Stimulated activated CD8-positive, alpha-beta memory T cell treated with anti-CD3 and anti-CD28 coated beads, Interleukin-12 subunit alpha, Interleukin-12 subunit beta, amount 100 ng/mL, for 24 hours (primary cell): ENCODE measurements around the gene SDR39U1.

Source experiments
- DNase-seq: peaks from one replicate; pipeline ENCODE4 v3.0.0-alpha.2; 2020; ENCODE audit errors: extremely low read depth

Gene SDR39U1

DNA sequence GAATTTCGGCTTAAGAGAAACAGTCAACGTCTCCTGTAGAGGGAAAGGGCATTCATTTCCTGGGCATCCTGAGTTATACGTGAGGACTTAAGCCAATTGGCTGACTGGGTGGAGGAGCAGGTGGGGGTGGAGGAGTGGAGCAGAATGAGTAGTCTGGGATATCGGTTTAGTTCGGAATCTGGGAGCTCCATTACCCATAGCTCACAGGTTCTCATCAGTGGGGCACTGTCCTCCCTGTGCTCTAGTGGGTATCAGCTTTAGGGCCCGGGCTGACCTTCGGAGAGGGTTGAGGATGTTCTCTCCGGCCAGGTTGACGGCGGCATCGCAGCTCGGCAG, 704 bp downstream of the SDR39U1 start:
- no peak for DNase-seq

DNA sequence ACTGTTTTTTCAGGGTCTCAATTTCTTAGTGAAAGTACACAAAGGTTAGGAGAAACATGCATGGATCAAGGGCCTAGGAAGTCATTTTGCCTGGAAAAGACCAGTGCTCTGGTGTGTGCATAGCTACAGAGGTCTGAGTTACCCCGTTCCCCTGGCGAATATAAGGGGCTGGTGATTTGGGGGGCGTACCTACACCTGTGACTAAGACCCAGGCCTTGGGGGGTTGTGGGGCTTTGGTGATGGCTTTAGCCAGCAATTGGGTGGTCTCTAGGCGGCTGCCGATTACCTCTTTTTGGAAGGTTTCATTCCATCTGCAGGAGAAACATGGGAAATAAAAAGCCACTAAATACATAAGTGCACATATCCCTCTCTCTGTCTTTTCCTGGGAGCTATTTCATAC, 1.1 kb downstream of the SDR39U1 start:
- no peak for DNase-seq

DNA sequence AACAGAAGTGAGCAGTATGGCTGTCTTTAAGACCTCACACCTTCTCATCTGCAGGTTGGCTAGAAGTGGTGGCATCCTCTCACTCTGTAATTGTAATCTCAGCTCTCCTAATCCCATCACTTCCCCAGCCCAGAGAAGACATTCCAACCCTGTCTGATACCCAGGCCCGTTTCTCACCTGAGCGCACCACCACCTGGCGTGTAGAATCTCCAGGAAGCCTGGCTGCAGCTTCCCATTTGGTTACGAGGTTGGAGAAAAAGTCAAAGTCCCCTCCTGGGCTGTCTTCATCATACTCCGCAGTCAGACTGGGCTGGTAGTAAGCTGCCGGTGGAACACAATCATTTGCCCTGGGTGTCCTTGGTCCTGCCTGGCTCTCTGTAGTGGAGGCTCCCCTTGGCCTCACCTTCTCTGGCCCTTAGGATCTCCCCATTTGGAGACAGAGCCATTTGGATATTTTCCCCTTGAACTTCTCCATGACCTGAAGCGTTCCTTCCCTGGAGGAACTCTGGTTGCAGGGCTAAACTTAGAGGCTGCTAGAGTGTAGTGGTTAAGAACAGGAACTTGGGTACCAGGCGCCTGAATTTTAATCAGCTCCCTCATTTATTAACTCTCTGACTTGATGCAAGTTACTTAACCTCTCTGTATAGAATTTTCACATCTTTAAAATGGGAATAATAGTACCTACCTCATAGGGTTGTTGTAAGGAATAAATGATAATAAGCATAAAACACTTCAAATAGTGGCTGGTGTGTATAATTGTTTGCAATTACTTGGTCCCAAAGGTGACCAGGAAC, 1.8 kb downstream of the SDR39U1 start:
- no peak for DNase-seq

DNA sequence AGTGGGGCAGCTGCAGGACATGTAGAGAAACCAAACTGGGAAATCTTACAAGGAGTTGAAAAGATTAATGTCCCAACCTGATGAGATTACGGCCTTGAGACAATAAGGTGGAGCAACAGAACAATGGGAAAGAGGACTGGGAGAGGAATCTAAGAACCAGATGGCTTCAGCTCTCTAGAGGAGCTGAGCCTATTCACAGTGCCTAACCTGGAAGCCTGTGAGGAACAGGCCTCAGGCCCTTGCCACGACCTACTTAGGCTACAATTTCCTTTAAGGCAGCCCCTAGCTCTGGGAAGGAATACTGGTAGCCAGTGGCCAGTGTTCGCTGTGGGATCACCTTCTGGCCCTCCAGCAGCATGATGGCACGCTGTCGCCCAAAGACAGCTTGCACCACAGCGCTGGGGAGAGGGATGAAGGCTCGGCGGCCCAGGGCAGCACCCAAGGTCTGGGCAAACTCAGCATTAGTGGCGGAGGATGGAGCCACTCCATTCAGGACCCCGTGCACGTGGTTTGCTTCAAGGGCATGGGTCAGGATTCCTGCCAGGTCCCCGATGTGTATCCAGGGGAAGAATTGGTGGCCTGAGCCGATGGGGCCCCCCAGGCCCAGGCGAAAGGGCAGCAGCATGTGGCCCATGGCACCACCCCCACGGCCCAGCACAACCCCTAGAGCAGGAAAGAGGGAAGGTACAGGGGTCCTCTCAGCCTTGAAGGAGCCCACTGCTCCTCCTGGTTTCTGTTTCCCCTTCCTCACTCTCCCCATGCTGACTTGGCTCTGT, 2.6 kb downstream of the SDR39U1 start:
- DNase-seq: no peak

DNA sequence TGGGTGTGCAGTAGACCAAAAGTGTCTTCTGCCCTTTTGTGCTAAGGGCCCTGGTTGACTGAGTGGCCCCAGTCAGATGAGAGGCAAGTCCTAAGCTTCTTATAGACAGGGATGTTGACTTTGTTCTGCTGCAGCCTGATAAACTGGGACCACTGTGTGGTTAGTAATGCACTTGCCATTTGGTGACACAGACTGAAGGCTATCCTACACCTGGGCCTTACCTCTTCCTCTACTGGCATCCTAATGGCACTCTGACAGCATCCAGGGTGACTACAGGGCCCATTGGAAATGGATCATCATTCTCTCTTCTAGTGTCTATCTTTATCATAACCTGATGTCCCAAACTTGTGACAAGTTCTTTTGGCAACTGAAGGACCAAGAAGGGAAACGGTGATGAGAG, 3.3 kb downstream of the SDR39U1 start:
- DNase-seq: no peak

DNA sequence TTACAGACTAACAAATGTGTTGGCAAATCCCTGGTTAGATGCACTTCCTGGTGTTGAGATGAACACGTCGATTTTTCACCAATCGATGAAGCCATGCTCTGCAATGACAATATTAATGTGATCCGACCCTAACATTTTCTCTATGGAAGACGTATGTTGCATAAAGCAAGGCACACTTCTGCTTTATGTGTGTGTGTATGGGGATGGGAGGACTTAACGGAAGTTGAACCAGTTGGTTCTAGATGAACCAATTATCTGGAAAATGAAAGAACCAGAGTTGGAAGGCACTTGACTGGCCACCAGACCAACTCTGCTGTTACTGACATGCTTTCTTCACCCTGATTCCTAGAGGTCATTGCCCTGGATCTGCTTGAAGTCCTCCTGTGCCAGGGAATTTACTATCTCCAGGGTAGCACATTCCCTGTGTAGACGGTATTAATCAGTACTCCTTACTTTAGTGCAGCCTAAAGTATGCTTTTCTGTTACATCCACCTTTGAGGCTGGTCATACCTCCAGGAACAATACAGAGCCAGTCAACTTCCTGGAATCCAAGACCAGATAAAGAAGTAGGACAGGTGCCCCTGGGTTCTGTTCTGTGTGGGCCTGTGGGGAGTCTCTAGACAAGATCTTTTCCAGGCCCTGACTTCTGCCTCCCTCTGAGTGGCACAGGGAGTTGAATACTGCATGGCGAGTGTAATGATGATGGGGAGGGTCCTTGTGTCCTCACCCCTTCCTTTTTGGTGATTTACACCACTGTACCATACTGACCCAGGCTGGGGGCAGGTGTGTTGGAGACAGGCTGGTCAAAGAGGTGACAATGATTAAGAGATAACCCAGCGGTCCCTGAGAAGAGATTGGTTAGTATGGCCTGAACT, 4.1 kb downstream of the SDR39U1 start:
- DNase-seq: no peak

DNA sequence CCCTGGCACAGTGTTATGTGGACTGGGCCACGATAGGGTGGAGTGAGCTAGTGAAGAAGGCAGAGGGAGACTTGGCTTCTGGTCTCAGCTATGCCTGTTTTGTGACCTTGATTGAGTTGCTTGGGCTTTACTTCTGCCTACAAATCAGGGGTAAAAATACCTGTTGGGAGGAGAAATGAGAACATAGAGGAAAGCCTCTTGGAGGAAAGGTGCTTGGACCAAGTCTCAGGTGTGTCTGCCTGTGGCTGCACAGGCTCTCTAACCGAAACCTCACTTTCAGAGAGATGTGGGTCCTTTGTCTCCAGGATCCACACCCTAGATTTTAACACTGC, 4.9 kb downstream of the SDR39U1 start:
- DNase-seq: no peak

DNA sequence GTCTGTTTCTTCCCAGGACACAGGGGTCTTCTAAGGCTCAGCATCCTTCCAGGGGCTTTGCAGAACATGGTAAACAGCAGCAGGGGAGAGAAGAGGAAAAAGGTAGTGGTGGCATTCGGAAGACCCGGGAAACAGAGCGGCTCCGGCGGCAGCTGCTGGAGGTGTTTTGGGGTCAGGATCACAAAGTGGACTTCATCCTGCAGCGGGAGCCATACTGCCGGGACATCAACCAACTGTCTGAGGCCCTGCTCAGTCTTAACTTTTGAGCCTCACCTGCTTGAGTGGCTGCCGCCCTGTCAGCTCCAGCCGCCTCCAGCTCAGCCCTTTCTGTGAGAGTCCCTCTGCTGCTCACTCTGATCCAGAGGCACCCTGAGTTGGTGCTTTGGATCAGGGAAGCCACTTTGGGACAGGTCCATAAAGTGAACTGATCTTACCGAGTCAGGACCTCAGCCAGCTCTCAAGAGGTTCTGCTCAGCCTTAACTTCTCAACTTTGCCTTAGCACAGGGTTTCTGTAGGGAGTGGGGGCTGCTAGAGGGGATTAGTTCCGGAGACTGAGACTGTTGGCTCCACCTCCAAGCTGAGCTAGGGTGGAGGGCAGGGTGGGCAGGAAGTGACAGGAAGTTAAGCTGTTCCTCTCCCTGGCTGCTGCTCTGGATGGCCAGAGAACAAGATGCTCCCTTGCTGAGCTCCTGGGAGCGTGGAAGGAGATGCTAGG, 5.4 kb downstream of the SDR39U1 start:
- no peak for DNase-seq

DNA sequence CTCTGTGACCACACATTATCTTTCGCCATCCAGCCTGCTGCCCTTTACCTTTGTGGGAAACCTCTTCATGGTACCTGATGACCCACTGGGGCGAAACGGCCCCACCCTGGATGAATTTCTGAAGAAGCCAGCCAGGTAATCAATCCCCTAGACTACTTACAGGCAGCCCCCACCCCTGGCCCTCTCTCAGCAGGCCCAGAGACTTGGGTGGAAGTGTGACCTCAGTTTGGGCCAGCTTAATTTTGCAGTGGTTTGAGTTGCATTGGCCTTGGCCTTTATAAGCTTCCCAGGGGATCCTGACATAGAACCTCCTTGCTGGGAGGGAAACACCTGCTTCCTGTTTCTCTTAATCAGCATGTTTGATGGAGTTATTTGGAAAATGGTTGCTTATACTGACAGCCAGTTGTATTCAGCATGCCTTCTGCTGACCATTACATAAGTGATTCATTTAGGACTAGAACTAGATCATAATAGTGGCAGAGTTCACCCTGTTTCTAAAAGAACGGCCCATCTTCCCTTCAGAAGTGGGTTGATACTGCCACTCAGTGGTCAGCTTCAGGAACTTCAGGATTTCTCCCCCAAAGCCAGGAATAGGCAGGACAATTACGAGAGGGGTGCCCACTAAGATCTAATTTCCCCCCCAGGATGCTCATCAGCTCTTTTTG, 6.1 kb downstream of the SDR39U1 start:
- no peak for DNase-seq

DNA sequence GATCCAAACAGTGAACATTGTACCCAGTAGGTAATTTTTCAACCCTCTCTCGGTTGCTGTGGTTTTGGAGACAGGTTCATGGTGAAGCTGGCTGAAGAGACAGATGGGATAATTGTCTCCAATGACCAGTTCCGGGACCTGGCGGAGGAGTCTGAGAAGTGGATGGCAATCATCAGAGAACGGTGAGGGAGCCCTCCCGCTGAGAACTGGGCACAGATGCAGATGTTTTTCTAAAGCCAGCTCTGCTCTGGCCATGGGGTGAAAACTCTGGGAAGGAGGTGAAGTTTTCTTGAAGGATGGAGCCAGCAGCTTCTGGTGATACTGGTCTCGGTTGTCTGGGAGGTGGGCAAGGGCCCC, 6.6 kb downstream of the SDR39U1 start:
- DNase-seq: no peak

DNA sequence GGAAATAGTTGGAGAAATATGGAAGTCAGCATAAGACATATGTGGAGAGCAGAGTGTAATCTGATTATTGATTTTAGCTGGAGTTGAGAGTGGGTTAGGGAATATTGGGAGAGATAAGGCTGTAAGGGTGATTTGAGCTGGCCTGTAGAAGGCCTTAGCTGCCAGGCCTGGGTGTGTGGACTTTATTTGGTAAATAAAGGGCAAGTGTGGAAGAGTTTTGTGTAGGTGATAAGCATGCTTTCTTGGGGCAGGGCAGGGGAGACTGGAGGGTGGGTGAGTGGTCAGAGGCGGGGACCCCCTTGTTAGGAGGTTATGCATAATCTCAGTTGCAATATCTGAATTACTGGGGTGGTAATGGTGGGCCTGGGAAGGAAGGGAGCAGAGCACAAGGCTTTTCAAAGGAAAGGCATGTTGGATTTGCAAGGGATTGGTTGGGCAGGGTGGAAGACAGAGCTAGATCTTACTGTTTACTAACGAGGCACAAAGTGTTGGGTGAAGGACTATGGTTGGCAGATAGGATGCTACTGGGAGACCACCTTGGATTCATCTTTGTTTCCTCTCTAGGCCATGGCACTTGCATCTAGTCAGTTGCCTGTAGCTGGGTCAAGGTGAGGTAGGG, 7.3 kb downstream of the SDR39U1 start:
- DNase-seq: no peak

DNA sequence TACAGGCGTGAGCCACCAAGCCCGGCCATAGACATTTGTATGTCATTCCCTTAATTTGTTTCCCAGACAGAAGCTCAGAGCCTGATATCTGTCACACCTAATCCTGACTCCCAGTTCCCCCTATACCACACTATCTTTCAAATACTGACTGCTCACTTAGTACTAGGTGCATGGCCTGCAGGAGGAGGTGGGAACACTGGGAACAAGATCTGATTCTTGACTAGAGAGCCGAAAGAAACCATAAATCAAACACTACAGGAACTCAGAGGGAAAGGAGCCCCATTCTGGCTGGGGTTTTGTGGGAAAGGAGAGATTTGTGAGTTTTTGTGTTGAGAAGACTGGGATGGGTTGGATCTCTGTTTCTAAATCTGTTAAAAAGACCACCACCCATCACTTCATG, 7.9 kb downstream of the SDR39U1 start:
- DNase-seq: no peak

DNA sequence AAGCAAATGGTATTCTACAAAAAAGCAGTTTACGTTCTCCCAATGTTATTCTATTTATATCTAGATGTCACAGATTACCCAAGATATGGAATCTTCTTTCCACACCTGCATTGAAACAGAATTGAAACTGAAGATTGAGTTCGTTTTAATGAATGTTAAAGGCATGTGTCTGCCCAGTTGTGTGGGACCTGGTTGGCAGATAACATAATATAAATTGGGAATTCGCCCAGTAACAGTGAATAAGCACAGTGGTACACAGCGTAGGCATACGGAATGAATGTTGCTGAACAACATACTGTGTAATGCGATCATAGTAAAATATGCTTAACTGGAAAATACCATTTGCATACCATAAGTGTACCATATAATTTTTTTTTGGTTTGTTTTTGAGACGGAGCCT, 8.5 kb downstream of the SDR39U1 start:
- DNase-seq: no peak

DNA sequence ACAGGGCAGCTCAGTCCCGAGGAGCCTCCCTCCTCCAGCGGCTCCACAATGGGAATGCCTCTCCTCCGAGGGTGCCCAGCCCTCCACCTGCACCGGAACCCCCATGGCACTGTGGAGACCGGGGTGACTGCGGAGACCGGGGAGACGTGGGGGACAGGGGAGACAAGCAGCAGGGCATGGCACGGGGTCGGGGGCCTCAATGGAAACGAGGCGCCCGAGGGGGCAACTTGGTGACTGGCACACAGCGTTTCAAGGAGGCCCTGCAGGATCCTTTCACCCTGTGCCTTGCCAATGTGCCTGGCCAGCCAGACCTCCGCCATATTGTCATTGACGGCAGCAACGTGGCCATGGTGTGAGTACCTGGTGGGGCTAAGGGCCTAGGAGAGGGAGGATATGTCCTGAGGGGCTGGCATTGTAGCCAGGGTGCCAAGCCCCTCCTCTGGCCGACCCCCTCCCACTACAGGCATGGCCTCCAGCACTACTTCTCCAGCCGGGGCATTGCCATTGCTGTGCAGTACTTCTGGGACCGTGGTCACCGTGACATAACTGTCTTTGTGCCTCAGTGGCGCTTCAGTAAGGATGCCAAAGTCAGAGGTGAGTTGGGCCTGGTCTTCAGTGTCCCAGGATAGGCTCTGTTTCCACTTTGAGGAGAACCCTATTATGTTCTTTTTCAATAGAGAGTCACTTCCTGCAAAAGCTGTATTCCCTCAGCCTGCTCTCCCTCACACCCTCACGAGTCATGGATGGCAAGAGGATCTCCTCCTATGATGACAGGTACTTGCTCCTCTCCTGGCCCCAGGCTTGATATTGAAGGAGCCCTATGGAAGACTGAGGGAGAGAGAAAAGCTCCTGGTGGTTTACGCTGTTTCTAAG, 10.1 kb downstream of the SDR39U1 start:
- DNase-seq: no peak

DNA sequence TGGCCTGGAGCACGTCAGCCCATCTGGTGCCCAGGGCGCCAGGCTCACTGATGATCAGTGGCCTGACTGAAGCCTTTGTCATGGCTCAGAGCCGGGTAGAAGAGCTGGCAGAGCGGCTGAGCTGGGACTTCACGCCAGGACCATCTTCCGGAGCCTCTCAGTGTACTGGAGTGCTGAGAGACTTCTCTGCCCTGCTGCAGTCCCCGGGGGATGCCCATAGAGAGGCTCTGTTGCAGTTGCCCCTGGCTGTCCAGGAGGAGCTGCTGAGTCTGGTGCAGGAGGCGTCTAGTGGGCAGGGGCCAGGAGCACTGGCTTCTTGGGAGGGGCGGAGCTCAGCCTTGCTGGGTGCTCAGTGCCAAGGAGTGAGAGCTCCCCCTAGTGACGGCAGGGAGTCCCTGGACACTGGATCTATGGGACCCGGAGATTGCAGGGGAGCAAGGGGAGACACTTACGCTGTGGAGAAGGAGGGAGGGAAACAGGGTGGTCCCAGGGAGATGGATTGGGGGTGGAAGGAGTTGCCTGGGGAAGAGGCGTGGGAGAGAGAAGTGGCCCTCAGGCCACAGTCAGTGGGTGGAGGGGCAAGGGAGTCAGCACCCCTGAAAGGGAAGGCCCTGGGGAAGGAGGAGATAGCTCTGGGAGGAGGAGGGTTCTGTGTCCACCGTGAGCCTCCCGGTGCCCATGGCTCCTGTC, 10.9 kb downstream of the SDR39U1 start:
- peak; percentile 75 for DNase-seq

DNA sequence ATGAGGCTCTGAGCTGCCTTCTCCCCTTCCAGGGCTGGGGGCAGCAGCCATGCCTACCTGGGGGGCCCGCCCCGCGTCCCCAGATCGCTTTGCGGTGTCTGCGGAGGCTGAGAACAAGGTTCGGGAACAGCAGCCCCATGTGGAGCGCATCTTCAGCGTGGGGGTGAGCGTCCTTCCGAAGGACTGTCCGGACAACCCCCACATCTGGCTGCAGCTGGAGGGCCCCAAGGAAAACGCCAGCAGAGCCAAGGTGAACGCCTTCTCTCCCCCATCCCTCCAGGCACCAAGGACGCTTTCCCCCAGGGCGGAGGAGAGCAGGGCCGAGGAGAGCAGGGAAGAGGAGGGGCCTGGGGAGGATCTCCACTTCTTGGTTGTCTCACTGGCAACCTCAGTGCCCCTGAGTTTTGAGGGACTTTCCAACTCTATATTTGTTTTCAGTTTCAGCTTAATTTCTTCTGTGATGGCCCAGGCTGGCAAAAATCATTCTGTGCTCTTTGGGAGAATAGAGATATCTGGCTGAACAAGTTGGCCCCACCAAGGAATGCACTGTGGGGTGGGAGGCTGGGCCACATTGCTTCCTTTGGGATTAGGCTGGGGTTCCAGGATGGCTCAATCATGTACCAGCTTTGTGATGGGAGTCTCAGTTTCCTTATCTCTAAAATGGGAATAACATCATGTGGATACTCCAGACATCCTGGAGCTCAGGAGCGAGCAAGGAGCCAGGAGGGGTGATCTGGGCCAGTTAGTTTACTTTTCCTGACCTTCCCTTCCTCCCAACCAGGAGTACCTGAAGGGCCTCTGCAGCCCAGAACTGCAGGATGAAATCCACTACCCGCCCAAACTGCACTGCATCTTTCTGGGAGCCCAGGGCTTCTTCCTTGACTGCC, 11.7 kb downstream of the SDR39U1 start:
- peak; percentile 53 for DNase-seq

DNA sequence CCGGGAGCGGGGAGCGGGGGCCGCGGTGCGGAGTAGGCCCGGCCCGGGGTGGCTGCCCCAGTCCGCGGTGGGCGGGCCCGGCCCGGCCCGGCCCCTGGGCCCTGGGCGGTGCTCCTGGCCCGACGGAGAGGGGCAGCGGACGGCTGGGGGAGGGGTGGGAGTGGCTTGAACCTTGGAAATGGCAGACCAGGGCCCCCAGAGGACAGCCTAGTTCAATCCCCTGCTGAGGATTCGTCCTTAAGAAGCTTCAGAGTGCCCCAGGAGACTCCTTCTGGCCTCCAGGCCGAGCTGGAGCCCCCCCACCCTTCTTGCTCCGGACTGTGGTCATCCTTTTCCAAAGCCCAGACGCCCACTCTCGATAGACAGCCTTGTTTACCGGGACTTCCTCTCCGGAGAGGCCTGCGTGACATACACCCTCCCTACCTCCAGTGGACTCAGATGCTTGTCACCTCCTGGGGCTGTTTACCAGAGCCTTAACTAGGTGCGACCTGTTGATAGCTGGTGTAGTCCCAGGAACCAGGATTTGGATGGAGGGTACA, 12.4 kb downstream of the SDR39U1 start:
- no peak for DNase-seq
